ENCODE measurements around the gene CMPK2. TPM values are rescaled to one million over a fixed set of nuclear protein-coding genes. Genes with fewer than 3 reads are reported as not detected.

CMPK2 gene
- total and polyA plus RNA-seq, 9 of the 15 experiments (the other 6 are each of a cell fraction or from before 2014, with no cell fraction given), result 2.6 to 10.5 (median 5.0) TPM

GRCh38 chr2:6855860-6856547, 9.7 kb downstream of the CMPK2 start (continued):
- TF ChIP-seq, protein P1, sequence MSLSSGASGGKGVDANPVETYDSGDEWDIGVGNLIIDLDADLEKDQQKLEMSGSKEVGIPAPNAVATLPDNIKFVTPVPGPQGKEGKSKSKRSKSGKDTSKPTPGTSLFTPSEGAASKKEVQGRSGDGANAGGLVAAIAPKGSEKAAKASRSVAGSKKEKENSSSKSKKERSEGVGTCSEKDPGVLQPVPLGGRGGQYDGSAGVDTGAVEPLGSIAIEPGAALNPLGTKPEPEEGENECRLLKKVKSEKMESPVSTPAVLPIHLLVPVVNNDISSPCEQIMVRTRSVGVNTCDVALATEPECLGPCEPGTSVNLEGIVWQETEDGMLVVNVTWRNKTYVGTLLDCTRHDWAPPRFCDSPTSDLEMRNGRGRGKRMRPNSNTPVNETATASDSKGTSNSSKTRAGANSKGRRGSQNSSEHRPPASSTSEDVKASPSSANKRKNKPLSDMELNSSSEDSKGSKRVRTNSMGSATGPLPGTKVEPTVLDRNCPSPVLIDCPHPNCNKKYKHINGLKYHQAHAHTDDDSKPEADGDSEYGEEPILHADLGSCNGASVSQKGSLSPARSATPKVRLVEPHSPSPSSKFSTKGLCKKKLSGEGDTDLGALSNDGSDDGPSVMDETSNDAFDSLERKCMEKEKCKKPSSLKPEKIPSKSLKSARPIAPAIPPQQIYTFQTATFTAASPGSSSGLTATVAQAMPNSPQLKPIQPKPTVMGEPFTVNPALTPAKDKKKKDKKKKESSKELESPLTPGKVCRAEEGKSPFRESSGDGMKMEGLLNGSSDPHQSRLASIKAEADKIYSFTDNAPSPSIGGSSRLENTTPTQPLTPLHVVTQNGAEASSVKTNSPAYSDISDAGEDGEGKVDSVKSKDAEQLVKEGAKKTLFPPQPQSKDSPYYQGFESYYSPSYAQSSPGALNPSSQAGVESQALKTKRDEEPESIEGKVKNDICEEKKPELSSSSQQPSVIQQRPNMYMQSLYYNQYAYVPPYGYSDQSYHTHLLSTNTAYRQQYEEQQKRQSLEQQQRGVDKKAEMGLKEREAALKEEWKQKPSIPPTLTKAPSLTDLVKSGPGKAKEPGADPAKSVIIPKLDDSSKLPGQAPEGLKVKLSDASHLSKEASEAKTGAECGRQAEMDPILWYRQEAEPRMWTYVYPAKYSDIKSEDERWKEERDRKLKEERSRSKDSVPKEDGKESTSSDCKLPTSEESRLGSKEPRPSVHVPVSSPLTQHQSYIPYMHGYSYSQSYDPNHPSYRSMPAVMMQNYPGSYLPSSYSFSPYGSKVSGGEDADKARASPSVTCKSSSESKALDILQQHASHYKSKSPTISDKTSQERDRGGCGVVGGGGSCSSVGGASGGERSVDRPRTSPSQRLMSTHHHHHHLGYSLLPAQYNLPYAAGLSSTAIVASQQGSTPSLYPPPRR (CRISPR knock-in tag; IDR thresholded peaks at IDR 0.05; ENCODE audit: borderline replicate concordance), result no peak
- TF ChIP-seq ZNF175 (CRISPR knock-in tag; IDR thresholded peaks at IDR 0.05; ENCODE audit: low read depth) (no peak), PYGO2 (tag; IDR thresholded peaks at IDR 0.05) (no peak), KLF10 (CRISPR knock-in tag; IDR thresholded peaks at IDR 0.05) (no peak), BACH1 (tag; IDR thresholded peaks at IDR 0.05) (no peak), ZZZ3 (IDR thresholded peaks at IDR 0.05) (no peak), ZNF134 (CRISPR knock-in tag; conservative IDR thresholded peaks at IDR 0.05) (no peak), PURB (CRISPR knock-in tag; IDR thresholded peaks at IDR 0.05; ENCODE audit: low read depth) (no peak)

Measured in K562 (cell line).